ENCODE results near the gene SEMG2.

The SEMG2 gene

GRCh38 chr20:45211569-45212474 is 9.4 kb upstream of the SEMG2 start:
- no peaks in the 10 kb centered on the region; the same call in 1 of the 2 replicates for H3K9me3 ChIP-seq (ENCODE audit: insufficient read depth, low read length)
- no peaks in the 10 kb centered on the region for H3K36me3 ChIP-seq (ENCODE audit: insufficient read depth, insufficient read length, low read length)
- H3K9ac ChIP-seq (ENCODE audit: insufficient read length, low read depth): no peak overlapping the region
- no peak for DNase-seq (ENCODE audit: low read depth, low spot score)
- no peak overlapping the region for H3K4me3 ChIP-seq (ENCODE audit: insufficient read length, low read depth)
- TF ChIP-seq SUZ12 (IDR thresholded peaks at IDR 0.05; ENCODE audit: extremely low read depth, insufficient read depth, insufficient read length) (no peak), ZNF274 (IDR thresholded peaks at IDR 0.05; ENCODE audit: low read depth, low read length) (no peak), YY1 (IDR thresholded peaks at IDR 0.05; ENCODE audit: insufficient read depth, insufficient read length) (no peak)
- H3K4me1 ChIP-seq (ENCODE audit: insufficient read depth, insufficient read length): no peaks in the 10 kb centered on the region
- H3K27me3 ChIP-seq (ENCODE audit: insufficient read depth, insufficient read length): no peaks in the 10 kb centered on the region

GRCh38 chr20:45212836-45213235 is 8.3 kb upstream of the SEMG2 start:
- DNase-seq (ENCODE audit: low read depth, low spot score): no peak
- no peaks in the 10 kb centered on the region for H3K27me3 ChIP-seq (ENCODE audit: insufficient read depth, insufficient read length)
- no peaks in the 10 kb centered on the region for H3K36me3 ChIP-seq (ENCODE audit: insufficient read depth, insufficient read length, low read length)
- H3K4me3 ChIP-seq (ENCODE audit: insufficient read length, low read depth): no peak overlapping the region
- H3K9me3 ChIP-seq (ENCODE audit: insufficient read depth, low read length): no peaks in the 10 kb centered on the region; the same call in 1 of the 2 replicates
- no peaks in the 10 kb centered on the region for H3K4me1 ChIP-seq (ENCODE audit: insufficient read depth, insufficient read length)
- no peak overlapping the region for H3K9ac ChIP-seq (ENCODE audit: insufficient read length, low read depth)
- TF ChIP-seq ZNF274 (IDR thresholded peaks at IDR 0.05; ENCODE audit: low read depth, low read length): no peak
- no peak for TF ChIP-seq YY1 (IDR thresholded peaks at IDR 0.05; ENCODE audit: insufficient read depth, insufficient read length)
- TF ChIP-seq SUZ12 (IDR thresholded peaks at IDR 0.05; ENCODE audit: extremely low read depth, insufficient read depth, insufficient read length): no peak

GRCh38 chr20:45218124-45218523 is 3.0 kb upstream of the SEMG2 start:
- Histone ChIP-seq H3K9ac (ENCODE audit: insufficient read length, low read depth) (no peak overlapping the region), H3K36me3 (ENCODE audit: insufficient read depth, insufficient read length, low read length) (no peaks in the 10 kb centered on the region), H3K27me3 (ENCODE audit: insufficient read depth, insufficient read length) (no peaks in the 10 kb centered on the region), H3K4me1 (ENCODE audit: insufficient read depth, insufficient read length) (no peaks in the 10 kb centered on the region), H3K9me3 (ENCODE audit: insufficient read depth, low read length) (no peaks in the 10 kb centered on the region), H3K4me3 (ENCODE audit: insufficient read length, low read depth) (no peak overlapping the region)
- no peak for DNase-seq (ENCODE audit: low read depth, low spot score)
- TF ChIP-seq YY1 (IDR thresholded peaks at IDR 0.05; ENCODE audit: insufficient read depth, insufficient read length) (no peak), SUZ12 (IDR thresholded peaks at IDR 0.05; ENCODE audit: extremely low read depth, insufficient read depth, insufficient read length) (no peak), ZNF274 (IDR thresholded peaks at IDR 0.05; ENCODE audit: low read depth, low read length) (no peak)

GRCh38 chr20:45218636-45219035 is 2.5 kb upstream of the SEMG2 start:
- H3K9ac ChIP-seq (ENCODE audit: insufficient read length, low read depth): no peak overlapping the region
- no peak for TF ChIP-seq YY1 (IDR thresholded peaks at IDR 0.05; ENCODE audit: insufficient read depth, insufficient read length)
- TF ChIP-seq ZNF274 (IDR thresholded peaks at IDR 0.05; ENCODE audit: low read depth, low read length): no peak
- no peak for TF ChIP-seq SUZ12 (IDR thresholded peaks at IDR 0.05; ENCODE audit: extremely low read depth, insufficient read depth, insufficient read length)

GRCh38 chr20:45223136-45223535 is 2.0 kb downstream of the SEMG2 start:
- Histone ChIP-seq H3K36me3 (ENCODE audit: insufficient read depth, insufficient read length, low read length) (no peaks in the 10 kb centered on the region), H3K9ac (ENCODE audit: insufficient read length, low read depth) (no peak overlapping the region), H3K9me3 (ENCODE audit: insufficient read depth, low read length) (no peaks in the 10 kb centered on the region), H3K4me1 (ENCODE audit: insufficient read depth, insufficient read length) (no peaks in the 10 kb centered on the region), H3K27me3 (ENCODE audit: insufficient read depth, insufficient read length) (no peaks in the 10 kb centered on the region), H3K4me3 (ENCODE audit: insufficient read length, low read depth) (no peak overlapping the region)
- no peak for DNase-seq (ENCODE audit: low read depth, low spot score)
- TF ChIP-seq ZNF274 (IDR thresholded peaks at IDR 0.05; ENCODE audit: low read depth, low read length) (no peak), YY1 (IDR thresholded peaks at IDR 0.05; ENCODE audit: insufficient read depth, insufficient read length) (no peak), SUZ12 (IDR thresholded peaks at IDR 0.05; ENCODE audit: extremely low read depth, insufficient read depth, insufficient read length) (no peak)

More at GRCh38 chr20:45218636-45219035, 2.5 kb upstream of the SEMG2 start:
- Histone ChIP-seq H3K4me1 (ENCODE audit: insufficient read depth, insufficient read length) (no peaks in the 10 kb centered on the region), H3K36me3 (ENCODE audit: insufficient read depth, insufficient read length, low read length) (no peaks in the 10 kb centered on the region), H3K27me3 (ENCODE audit: insufficient read depth, insufficient read length) (no peaks in the 10 kb centered on the region), H3K9me3 (ENCODE audit: insufficient read depth, low read length) (no peaks in the 10 kb centered on the region), H3K4me3 (ENCODE audit: insufficient read length, low read depth) (no peak overlapping the region)
- DNase-seq (ENCODE audit: low read depth, low spot score): no peak

GRCh38 chr20:45226287-45226686 is 5.1 kb downstream of the SEMG2 start:
- H3K4me1 ChIP-seq (ENCODE audit: insufficient read depth, insufficient read length): no peaks in the 10 kb centered on the region
- no peak overlapping the region for H3K9ac ChIP-seq (ENCODE audit: insufficient read length, low read depth)
- no peaks in the 10 kb centered on the region for H3K9me3 ChIP-seq (ENCODE audit: insufficient read depth, low read length)
- no peaks in the 10 kb centered on the region for H3K27me3 ChIP-seq (ENCODE audit: insufficient read depth, insufficient read length)
- no peak overlapping the region for H3K4me3 ChIP-seq (ENCODE audit: insufficient read length, low read depth)
- no peaks in the 10 kb centered on the region for H3K36me3 ChIP-seq (ENCODE audit: insufficient read depth, insufficient read length, low read length)
- DNase-seq (ENCODE audit: low read depth, low spot score): no peak
- TF ChIP-seq ZNF274 (IDR thresholded peaks at IDR 0.05; ENCODE audit: low read depth, low read length): no peak

- DNase-seq (ENCODE audit: low read depth, low spot score): peak; percentile 30
- Histone ChIP-seq H3K36me3 (ENCODE audit: insufficient read depth, insufficient read length, low read length) (no peaks in the 10 kb centered on the region), H3K9ac (ENCODE audit: insufficient read length, low read depth) (no peak overlapping the region), H3K27me3 (ENCODE audit: insufficient read depth, insufficient read length) (no peaks in the 10 kb centered on the region), H3K4me1 (ENCODE audit: insufficient read depth, insufficient read length) (no peaks in the 10 kb centered on the region), H3K9me3 (ENCODE audit: insufficient read depth, low read length) (no peaks in the 10 kb centered on the region), H3K4me3 (ENCODE audit: insufficient read length, low read depth) (no peak overlapping the region)
- no peak for TF ChIP-seq ZNF274 (IDR thresholded peaks at IDR 0.05; ENCODE audit: low read depth, low read length)
- no peak for TF ChIP-seq SUZ12 (IDR thresholded peaks at IDR 0.05; ENCODE audit: extremely low read depth, insufficient read depth, insufficient read length)
- TF ChIP-seq YY1 (IDR thresholded peaks at IDR 0.05; ENCODE audit: insufficient read depth, insufficient read length): no peak
These were observed 8.3 kb downstream of the SEMG2 start for GRCh38 chr20:45229264-45230056.

All from NT2/D1 (cell line).